GM19351 (cell line): ENCODE measurements around the gene GPR149.
A peak's percentile ranks its signal among the peaks of the same experiment; 100 is the strongest.

Experiments used
- ATAC-seq: cut with Tn5 transposase; IDR thresholded peaks from one replicate; pipeline ENCODE4 v1.9.1; 2021; ENCODE audit warnings: mild to moderate bottlenecking, moderate library complexity; ENCODE audit not compliant: unreplicated experiment

The GPR149 gene

DNA sequence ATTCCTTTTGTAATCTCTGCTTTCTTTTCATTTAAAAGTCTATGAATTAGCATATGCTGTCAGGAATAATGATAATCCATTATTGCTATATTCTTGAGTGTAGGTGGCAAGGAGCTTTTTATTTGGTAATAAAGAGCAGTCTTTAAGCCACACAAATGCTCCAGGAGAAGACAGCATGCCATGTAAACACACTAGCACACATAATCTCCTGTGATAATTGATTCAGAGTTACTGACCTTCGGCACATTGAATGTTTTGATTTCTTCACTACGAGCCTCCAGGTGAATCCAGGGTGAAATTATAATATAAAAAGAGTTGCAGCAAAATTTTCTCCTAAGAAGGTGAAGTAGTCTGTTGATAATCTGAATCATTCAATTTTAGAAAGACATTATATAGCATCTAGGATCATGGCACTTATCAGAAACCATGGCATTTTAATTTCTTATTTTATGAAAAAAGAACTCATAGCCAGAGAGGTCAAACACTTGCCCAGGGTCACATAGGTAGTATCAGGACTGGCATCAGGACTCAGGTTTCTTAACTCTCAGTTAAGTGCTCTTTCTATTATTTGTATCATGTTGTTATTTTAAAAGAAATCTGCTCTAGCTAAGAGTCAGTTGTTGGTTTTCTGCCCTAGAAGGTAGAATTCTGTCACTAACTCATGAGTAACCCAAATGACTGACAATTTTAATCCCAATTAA is 84.4 kb downstream of the GPR149 start:
- ATAC-seq: no peak

GRCh38 chr3:154338570-154338969 is 91.4 kb downstream of the GPR149 start:
- no peak for ATAC-seq

- no peak for ATAC-seq
Measured at GRCh38 chr3:154338008-154338407, 92.0 kb downstream of the GPR149 start.

DNA sequence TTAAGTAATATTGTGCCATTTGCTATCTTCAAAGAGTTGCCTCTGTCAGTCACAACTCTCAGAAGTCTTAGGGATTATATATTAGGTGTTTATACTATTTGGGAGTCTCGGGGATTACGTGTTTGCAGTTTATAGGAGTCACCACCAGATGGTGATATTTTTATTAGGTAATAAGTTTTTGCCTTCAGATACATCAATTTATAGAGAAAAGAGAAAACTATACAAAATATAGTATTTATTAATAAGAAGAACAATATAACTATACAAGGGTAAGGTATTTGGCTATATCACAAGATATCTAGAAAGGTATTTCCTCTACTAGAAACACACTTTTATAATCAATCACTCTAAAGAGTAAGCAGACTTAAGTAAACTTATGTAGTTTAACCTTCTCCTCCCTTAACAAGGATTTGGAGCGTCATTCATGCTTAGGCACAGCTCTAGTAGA is 95.0 kb downstream of the GPR149 start:
- peak; percentile 63 for ATAC-seq

- ATAC-seq: no peak
Measured at GRCh38 chr3:154327871-154328270, 102.1 kb downstream of the GPR149 start.

DNA sequence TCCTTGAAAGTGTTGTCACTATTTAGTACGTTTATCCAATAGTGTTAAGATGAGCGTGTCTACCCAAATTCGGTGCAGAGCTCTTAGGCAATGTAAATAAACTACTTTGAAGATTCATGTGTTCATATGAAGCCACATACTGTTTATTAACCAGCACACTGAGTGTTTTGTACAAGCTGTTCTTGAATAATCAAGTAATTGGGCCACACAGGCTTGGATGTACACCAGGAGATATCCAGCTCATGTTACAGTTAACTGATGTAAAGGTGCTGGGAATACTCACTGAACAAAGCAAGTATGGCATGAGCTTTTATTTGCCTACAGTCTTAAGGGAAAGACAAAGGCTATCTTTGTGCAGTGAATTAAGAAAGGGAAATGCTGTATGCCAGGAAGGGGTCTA is 105.1 kb downstream of the GPR149 start:
- no peak for ATAC-seq

- ATAC-seq: peak; percentile 93
Measured at GRCh38 chr3:154323891-154324738, 105.9 kb downstream of the GPR149 start, which contains the start of gene DHX36. DHX36 (minus strand) TSS chr3:154324487; CDS start chr3:154324416, 71 bp downstream.

DNA sequence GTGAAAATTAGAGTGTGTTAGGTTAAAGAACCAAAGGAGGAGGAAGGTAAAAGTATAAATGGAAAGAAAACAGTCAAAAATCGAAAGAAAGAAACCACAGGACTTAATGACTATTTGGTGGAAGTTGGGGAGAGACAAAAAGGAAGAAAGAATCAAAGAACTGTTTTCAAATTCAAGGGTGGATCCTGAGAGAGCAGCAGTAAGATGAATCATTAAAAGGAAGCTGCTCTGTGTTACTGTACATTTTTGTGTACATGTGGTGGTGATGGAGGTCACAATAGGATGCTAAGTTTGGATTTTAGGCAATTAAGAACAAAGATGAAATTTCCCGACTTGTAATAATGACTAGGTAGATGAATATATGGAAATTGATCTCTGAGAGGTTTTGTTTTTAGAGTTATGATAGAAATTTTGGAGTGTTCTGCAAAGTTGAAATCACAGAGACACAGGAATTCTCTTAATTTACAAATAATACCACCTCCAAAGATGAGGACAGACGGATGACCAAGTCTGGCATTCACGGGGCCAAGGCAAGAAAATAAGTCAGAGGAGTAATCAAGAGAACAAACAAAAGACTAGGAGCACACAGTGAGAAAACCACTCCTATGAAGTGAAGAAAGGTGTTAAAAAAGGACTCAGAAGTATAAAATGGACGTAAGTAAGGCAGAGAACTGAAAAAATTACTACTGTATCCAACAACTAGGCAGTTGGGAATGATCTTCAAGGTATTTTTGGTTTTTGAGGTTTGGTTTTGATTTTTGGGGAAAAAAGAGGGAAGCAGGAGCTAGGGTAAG is 112.8 kb downstream of the GPR149 start:
- ATAC-seq: no peak

DNA sequence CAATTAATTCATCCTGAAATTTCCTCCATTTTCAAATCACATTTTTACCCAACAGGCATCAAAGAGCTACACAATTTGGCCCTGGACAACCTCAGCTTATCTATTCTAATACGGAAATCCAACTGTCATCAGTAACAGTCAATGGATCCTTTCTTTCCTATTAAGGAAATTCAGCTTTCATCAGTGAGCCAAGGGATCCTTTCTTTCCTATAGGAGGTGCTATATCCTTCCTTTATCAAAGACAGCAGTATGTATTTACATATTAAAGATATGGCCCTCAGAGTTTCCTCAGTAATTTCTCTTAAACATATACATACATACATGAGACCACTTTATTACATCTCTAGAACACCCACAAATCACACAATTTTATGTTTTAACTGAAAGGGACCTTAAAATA is 115.8 kb downstream of the GPR149 start:
- no peak for ATAC-seq

DNA sequence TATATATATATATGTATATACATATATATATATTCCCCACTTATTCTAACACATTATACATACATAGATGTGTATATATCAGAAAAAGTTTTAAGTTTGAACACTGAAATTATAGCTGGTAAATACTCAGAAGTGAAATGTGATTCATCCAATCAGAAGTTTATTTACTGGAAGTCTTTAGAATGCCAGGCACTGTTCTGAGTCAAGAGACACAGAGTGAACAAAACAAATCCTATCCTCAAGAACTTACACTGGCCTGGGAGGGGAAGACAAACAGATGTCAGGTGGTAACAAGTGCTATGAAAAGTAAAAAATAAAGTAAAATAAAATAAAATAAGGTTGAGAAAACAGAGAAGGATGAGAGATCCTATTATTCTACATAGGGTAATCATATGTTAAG is 119.2 kb downstream of the GPR149 start:
- ATAC-seq: no peak

DNA sequence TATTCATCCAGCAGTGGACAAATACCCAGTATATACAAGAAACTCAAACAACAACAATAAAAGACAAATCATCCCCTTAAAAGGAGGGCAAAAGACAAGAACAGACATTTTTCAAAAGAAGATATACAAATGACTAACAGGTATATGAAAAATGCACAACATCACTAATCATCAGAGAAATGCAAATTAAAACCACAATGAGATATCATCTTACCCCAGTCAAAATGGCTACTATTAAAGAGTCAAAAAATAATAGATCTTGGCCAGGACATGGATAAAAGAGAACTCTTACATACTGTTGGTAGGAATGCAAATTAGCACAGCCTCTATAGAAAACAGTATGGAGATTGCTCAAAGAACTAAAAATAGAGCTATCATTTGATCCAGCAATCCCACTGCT is 122.6 kb downstream of the GPR149 start:
- ATAC-seq: no peak

DNA sequence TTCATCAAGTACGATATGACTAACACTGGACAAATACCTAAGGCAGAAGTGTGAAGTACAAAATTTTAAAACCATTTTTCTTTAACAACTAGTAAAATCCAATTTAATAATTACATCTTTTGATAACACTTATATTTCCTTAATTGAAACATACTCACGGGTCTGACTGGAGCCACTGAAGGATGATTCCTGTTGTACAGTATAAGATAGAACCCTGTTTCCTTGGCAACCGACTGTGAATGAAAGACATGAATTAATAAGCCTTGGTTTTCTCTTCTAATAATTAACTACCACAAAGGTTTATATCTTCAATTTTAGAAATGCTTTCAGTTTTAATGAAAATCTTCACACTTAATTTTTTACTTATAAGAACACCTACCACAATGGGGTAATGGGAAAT is 125.1 kb downstream of the GPR149 start:
- ATAC-seq: no peak

DNA sequence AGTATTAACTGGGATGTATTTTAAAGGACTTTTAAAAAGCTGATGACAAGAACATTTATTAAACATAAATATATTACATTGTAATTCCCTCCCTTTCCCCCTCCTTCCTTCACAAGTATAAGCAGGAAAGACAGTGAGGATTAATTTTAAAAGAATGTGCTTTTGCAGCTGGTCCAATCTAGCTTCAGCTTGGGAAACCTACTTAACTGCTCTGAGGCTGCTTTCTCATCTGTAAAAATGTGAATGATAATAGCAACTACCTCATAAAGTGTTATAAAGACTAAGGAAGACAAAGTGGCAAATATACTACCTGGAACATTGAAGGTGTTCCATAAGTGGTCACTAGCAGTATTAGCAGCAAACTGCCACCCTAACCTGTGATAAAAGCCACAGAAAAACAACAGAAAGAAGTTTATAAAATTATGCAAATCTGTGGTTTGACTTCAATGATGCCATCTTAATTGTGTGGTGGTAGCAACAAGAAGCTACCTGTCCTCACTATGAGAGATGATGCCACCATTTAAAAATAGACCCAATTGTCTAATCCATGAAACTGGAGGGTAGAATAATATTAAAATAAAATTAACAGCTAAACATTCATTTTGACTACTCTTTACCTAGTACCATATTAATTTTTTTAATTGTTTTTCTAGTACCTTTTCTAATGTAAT is 125.7 kb downstream of the GPR149 start:
- peak; percentile 58 for ATAC-seq

- no peak for ATAC-seq
Measured at GRCh38 chr3:154301561-154301960, 128.4 kb downstream of the GPR149 start.

DNA sequence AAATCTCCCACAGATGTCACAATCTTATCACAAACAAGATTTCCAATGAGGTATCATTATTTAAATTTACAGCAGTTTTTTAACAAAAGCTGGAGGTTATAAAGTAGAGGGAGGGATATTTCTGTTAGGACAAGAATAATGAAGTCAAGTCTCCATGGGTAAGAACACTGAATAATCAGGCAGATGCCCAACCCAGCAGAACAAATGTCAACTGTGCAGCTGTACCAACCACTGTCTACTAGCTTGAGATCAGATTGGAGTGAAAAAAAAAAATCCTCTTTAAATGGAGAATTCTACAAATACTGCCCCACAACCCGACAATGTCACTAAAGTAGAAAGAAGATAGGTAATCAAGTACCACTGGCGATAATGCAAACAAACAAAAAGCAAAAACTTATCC is 136.0 kb downstream of the GPR149 start:
- ATAC-seq: no peak

DNA sequence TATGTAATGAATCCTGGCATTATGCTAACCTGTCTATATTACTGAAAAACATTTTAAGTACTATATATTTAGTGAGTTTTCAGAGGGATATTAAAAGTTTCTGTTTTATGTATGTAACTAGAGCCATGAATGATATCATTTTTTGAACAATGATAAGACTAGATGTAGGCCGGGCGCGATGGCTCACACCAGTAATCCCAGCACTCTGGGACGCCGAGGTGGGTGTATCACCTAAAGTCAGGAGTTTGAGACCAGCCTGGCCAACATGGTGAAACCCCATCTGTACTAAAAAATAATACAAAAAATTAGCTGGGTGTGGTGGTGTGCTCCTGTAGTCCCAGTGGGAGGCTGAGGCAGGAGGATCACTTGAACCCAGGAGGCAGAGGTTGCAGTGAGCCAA is 139.8 kb downstream of the GPR149 start:
- no peak for ATAC-seq
